ENCODE data around the gene SBF1. TPM values are rescaled to one million over a fixed set of nuclear protein-coding genes. Genes with fewer than 3 reads are reported as not detected.
"Not testable (repeated sequence)": the region's sequence is repeated elsewhere in the genome, so short reads cannot be mapped to it uniquely, and the experiment has no call there.

SBF1 gene
- polyA plus RNA-seq, 3 donors = 24.7 to 28.0 (median 26.6) TPM

GRCh38 chr22:50435291-50436014, 39.4 kb downstream of the SBF1 start:
- DNase-seq (ENCODE audit: low read depth in 3 of 3, low spot score in 2 of 3) = no peak

GRCh38 chr22:50434849-50435248, 40.0 kb downstream of the SBF1 start:
- no peak for DNase-seq (ENCODE audit: low read depth in 3 of 3, low spot score in 2 of 3)

- DNase-seq (ENCODE audit: low read depth in 3 of 3, low spot score in 2 of 3) = not testable (repeated sequence)
Observed at GRCh38 chr22:50432877-50433510, 41.8 kb downstream of the SBF1 start.

- DNase-seq (ENCODE audit: low read depth in 3 of 3, low spot score in 2 of 3) = no peak
Observed at GRCh38 chr22:50432131-50432876, 42.5 kb downstream of the SBF1 start.

- no peak for DNase-seq (ENCODE audit: low read depth in 3 of 3, low spot score in 2 of 3)
Observed at GRCh38 chr22:50425179-50425916, 49.5 kb downstream of the SBF1 start.

GRCh38 chr22:50423956-50424355, 50.9 kb downstream of the SBF1 start:
- no peak for DNase-seq (ENCODE audit: low read depth in 3 of 3, low spot score in 2 of 3)

GRCh38 chr22:50422961-50423815, 51.6 kb downstream of the SBF1 start:
- no peak for DNase-seq (ENCODE audit: low read depth in 3 of 3, low spot score in 2 of 3)

GRCh38 chr22:50422046-50422445, 52.8 kb downstream of the SBF1 start:
- DNase-seq (ENCODE audit: low read depth in 3 of 3, low spot score in 2 of 3) = no peak

GRCh38 chr22:50420581-50420980, 54.3 kb downstream of the SBF1 start:
- no peak for DNase-seq (ENCODE audit: low read depth in 3 of 3, low spot score in 2 of 3)

GRCh38 chr22:50420015-50420414, 54.8 kb downstream of the SBF1 start:
- DNase-seq (ENCODE audit: low read depth in 3 of 3, low spot score in 2 of 3) = no peak

GRCh38 chr22:50419116-50419515, 55.7 kb downstream of the SBF1 start:
- DNase-seq (ENCODE audit: low read depth in 3 of 3, low spot score in 2 of 3) = no peak

- no peak for DNase-seq (ENCODE audit: low read depth in 3 of 3, low spot score in 2 of 3)
Observed at GRCh38 chr22:50418624-50419023, 56.2 kb downstream of the SBF1 start.

GRCh38 chr22:50417411-50418210, 57.2 kb downstream of the SBF1 start:
- no peak for DNase-seq (ENCODE audit: low read depth in 3 of 3, low spot score in 2 of 3)

GRCh38 chr22:50416996-50417395, 57.8 kb downstream of the SBF1 start:
- DNase-seq (ENCODE audit: low read depth in 3 of 3, low spot score in 2 of 3) = no peak

- no peak for DNase-seq (ENCODE audit: low read depth in 3 of 3, low spot score in 2 of 3)
Observed at GRCh38 chr22:50415426-50415825, 59.4 kb downstream of the SBF1 start.

- DNase-seq (ENCODE audit: low read depth in 3 of 3, low spot score in 2 of 3) = no peak
Observed at GRCh38 chr22:50414476-50415248, 60.2 kb downstream of the SBF1 start.

GRCh38 chr22:50408954-50409353, 65.9 kb downstream of the SBF1 start:
- not testable (repeated sequence) for DNase-seq (ENCODE audit: low read depth in 3 of 3, low spot score in 2 of 3)

GRCh38 chr22:50408311-50408710, 66.5 kb downstream of the SBF1 start:
- DNase-seq (ENCODE audit: low read depth in 3 of 3, low spot score in 2 of 3) = no peak

Data from right renal cortex interstitium (tissue), 3 donors.